Vagina (tissue), 2 donors: ENCODE measurements around the gene DACH1. TPM values are rescaled to one million over a fixed set of nuclear protein-coding genes. Genes with fewer than 3 reads are reported as not detected.

Source experiments
- DNase-seq, 2 donors: peaks; one replicate each; pipeline ENCODE4 v3.0.0-alpha.2; 2017; ENCODE audit errors: extremely low spot score in 2 of 2
- H3K27ac ChIP-seq: fragments of 200-600 bp; sonication (generic); one replicate; pipeline ENCODE4 v1.5.1; 2019
- H3K27me3 ChIP-seq: fragments of 200-600 bp; sonication (generic); one replicate; pipeline ENCODE4 v1.5.1; 2019
- H3K36me3 ChIP-seq, 2 donors: fragments of 200-600 bp; sonication (generic); one replicate each; pipeline ENCODE4 v1.5.1; 2017 to 2019
- H3K4me1 ChIP-seq: fragments of 200-600 bp; sonication (generic); one replicate; pipeline ENCODE4 v1.5.1; 2019
- H3K4me3 ChIP-seq, 2 donors: fragments of 200-600 bp; sonication (generic); 1 replicate in 1 of 2; 2 replicates in 1 of 2; pipeline ENCODE4 v1.5.1; 2016 to 2019
- H3K9me3 ChIP-seq: fragments of 200-600 bp; sonication (generic); one replicate; pipeline ENCODE4 v1.5.1; 2019
- POLR2A ChIP-seq, 2 donors: fragments of 450-650 bp; IDR thresholded peaks; one replicate each; pipeline ENCODE4 v1.6.1; 2017; ENCODE audit warnings: antibody characterized with exemption in 2 of 2, mild to moderate bottlenecking in 2 of 2, moderate library complexity in 2 of 2
- POLR2AphosphoS5 ChIP-seq, 2 donors: sonication (generic); formaldehyde crosslinking; IDR thresholded peaks; one replicate each; pipeline ENCODE4 v1.9.0; 2017; ENCODE audit warnings: antibody characterized with exemption in 2 of 2, mild to moderate bottlenecking in 2 of 2, low read depth in 1 of 2; ENCODE audit not compliant: insufficient read depth in 1 of 2
- intact Hi-C: fragments of 100-400 bp; cut with DNase I; formaldehyde crosslinking; loops from one replicate; pipeline ENCODE4 v1.15.1; 2023
- total RNA-seq: library from RNA; depleted of rRNA; stranded (reverse); fragments of >200 nt; gene quantifications from one replicate; pipeline ENCODE4 v1.2.3, GENCODE V29; 2016
- TF ChIP-seq, protein P1 (sequence below), 3 experiments: fragments of 450-650 bp in 2 of 3; fragments of 200-600 bp in 1 of 3; sonication (generic) in 1 of 3; IDR thresholded peaks; one replicate each; pipeline ENCODE4 v1.5.1; 2017 to 2019; ENCODE audit warnings: antibody characterized with exemption in 3 of 3, mild to moderate bottlenecking in 2 of 3, moderate library complexity in 2 of 3

DACH1 gene
- total RNA-seq, 1 donor from 2014 or later, result 7.9 TPM

DNA sequence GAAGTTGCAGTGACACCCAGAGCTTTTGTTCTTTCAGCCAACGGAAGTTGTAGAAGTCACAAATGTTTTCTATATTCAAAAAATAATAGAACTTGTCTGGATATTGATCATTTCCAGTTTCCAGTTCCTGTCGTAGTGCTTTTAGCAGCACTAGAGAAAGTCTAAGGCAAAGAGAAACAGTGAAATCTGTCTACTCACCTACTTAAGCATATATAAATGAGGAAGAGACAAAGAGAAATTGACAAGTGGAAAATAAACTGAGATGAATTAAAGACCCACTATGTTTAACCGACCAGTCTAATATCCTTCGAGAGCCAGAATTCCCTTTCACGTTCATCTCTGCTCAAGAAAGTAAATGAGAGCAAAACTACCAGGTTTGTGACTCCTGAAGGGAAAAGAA, 36.7 kb downstream of the DACH1 start:
- no peak for DNase-seq
- TF ChIP-seq POLR2AphosphoS5 (IDR thresholded peaks at IDR 0.05; ENCODE audit: insufficient read depth in 1 of 2, low read depth in 1 of 2) (no peak), POLR2A (IDR thresholded peaks at IDR 0.05) (no peak)
- TF ChIP-seq, protein P1, sequence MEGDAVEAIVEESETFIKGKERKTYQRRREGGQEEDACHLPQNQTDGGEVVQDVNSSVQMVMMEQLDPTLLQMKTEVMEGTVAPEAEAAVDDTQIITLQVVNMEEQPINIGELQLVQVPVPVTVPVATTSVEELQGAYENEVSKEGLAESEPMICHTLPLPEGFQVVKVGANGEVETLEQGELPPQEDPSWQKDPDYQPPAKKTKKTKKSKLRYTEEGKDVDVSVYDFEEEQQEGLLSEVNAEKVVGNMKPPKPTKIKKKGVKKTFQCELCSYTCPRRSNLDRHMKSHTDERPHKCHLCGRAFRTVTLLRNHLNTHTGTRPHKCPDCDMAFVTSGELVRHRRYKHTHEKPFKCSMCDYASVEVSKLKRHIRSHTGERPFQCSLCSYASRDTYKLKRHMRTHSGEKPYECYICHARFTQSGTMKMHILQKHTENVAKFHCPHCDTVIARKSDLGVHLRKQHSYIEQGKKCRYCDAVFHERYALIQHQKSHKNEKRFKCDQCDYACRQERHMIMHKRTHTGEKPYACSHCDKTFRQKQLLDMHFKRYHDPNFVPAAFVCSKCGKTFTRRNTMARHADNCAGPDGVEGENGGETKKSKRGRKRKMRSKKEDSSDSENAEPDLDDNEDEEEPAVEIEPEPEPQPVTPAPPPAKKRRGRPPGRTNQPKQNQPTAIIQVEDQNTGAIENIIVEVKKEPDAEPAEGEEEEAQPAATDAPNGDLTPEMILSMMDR (IDR thresholded peaks at IDR 0.05), result no peak
- intact Hi-C loops, result no loop called here

DNA sequence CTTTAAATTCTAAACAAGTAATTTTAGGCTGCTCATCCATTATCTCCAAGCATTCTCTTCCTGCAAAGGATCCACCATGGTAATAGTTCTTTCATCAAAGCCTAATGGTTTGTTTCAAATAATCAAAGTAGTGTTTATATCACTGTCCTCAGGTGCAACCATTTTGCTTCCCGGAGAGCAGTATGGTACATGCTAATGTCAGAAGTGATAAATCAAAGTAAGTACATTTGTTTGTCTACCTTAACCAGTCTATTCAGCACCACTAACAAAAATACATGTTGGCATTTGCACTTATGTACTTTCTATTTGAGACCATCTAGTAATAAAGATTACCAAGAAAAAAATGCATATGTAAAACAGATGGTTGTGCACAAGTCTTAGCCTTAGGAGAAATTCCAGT, 37.5 kb downstream of the DACH1 start:
- TF ChIP-seq POLR2AphosphoS5 (IDR thresholded peaks at IDR 0.05; ENCODE audit: insufficient read depth in 1 of 2, low read depth in 1 of 2) (no peak), POLR2A (IDR thresholded peaks at IDR 0.05) (no peak)
- TF ChIP-seq, protein P1 (IDR thresholded peaks at IDR 0.05), result no peak
- H3K4me3 ChIP-seq, result no peak overlapping the region
- H3K27ac ChIP-seq, result no peak overlapping the region
- DNase-seq, result no peak
- no peaks in the 10 kb centered on the region for H3K9me3 ChIP-seq
- no peaks in the 10 kb centered on the region for H3K36me3 ChIP-seq
- intact Hi-C loops, result no loop called here
- peaks cover 7% of the 10 kb centered on the region for H3K4me1 ChIP-seq
- no peaks in the 10 kb centered on the region for H3K27me3 ChIP-seq

More for the DNA sequence above, 36.7 kb downstream of the DACH1 start:
- no peak overlapping the region for H3K4me3 ChIP-seq
- H3K27me3 ChIP-seq, result no peaks in the 10 kb centered on the region
- H3K9me3 ChIP-seq, result no peaks in the 10 kb centered on the region
- no peak overlapping the region for H3K27ac ChIP-seq
- H3K4me1 ChIP-seq, result peaks cover 13% of the 10 kb centered on the region
- no peaks in the 10 kb centered on the region for H3K36me3 ChIP-seq

DNA sequence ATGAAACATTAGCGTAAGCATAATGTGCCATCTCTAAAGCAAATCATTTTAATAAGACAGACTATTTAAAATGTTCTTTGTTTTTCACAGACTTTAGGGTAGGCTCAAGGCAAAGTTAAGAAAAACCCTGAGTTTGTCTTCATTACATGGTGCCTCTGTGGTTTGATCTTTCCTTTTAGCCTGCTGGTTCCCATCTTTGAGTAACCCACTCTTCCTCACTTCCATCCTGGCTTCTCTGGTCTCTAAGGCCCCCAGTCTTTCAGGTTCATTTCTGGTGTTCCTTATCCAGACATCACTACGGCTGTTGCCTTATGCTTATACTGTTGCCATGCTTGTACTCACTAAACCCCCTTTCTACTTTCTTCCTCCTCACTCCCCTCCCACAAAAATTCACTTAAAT, 38.4 kb downstream of the DACH1 start:
- TF ChIP-seq POLR2A (IDR thresholded peaks at IDR 0.05) (no peak), POLR2AphosphoS5 (IDR thresholded peaks at IDR 0.05; ENCODE audit: insufficient read depth in 1 of 2, low read depth in 1 of 2) (no peak)
- TF ChIP-seq, protein P1 (IDR thresholded peaks at IDR 0.05), result no peak
- Histone ChIP-seq H3K9me3 (no peaks in the 10 kb centered on the region), H3K4me3 (no peak overlapping the region), H3K36me3 (no peaks in the 10 kb centered on the region), H3K27ac (no peak overlapping the region), H3K27me3 (no peaks in the 10 kb centered on the region), H3K4me1 (peaks cover 7% of the 10 kb centered on the region)
- intact Hi-C loops, result no loop called here
- DNase-seq, result no peak

DNA sequence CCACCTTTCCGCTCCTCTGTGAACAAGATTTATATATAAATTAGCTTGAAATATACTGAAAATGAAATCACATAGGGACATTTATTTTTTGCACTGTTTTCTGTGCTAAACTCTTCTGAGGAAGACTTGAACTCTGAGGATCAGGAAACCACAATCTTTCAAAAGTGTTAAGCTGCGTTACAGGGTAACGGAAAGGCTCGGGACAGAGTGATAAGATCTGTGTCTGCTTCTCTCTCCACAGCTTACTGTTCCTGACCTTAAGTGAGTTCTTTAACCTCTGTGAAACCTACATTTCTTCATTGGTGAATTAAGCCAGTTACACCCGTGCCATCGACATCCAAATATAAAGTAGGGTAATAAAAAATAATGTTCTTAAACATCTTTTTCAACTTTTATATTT, 38.9 kb downstream of the DACH1 start:
- Histone ChIP-seq H3K4me1 (peaks cover 7% of the 10 kb centered on the region), H3K36me3 (no peaks in the 10 kb centered on the region), H3K9me3 (no peaks in the 10 kb centered on the region), H3K4me3 (no peak overlapping the region), H3K27me3 (no peaks in the 10 kb centered on the region), H3K27ac (no peak overlapping the region)
- TF ChIP-seq POLR2AphosphoS5 (IDR thresholded peaks at IDR 0.05; ENCODE audit: insufficient read depth in 1 of 2, low read depth in 1 of 2), result no peak
- no peak for TF ChIP-seq POLR2A (IDR thresholded peaks at IDR 0.05)
- TF ChIP-seq, protein P1 (IDR thresholded peaks at IDR 0.05), result no peak
- intact Hi-C loops, result no loop called here
- no peak for DNase-seq

DNA sequence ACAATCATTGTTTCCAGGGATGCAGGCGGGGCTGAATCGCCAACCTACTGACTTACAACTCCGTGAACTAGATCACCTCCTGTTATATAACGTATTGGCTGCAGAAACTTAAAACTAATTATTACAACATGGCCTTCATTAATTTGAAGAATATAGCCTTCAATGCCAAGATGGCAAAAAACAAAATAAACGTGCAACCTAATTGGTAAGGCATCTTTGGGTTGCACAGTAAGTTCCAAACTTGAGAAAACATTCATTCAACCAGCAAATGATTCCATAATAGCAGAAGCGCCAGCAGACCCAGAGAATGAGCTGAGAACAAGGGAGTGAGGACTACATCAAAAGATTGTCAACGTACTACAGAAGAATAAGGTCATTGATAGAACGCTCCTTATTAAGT, 39.8 kb downstream of the DACH1 start:
- intact Hi-C loops, result no loop called here
- Histone ChIP-seq H3K4me3 (no peak overlapping the region), H3K36me3 (no peaks in the 10 kb centered on the region), H3K27ac (no peak overlapping the region), H3K27me3 (no peaks in the 10 kb centered on the region), H3K4me1 (peaks cover 7% of the 10 kb centered on the region), H3K9me3 (no peaks in the 10 kb centered on the region)
- DNase-seq, result no peak
- TF ChIP-seq POLR2AphosphoS5 (IDR thresholded peaks at IDR 0.05; ENCODE audit: insufficient read depth in 1 of 2, low read depth in 1 of 2) (no peak), POLR2A (IDR thresholded peaks at IDR 0.05) (no peak)
- TF ChIP-seq, protein P1 (IDR thresholded peaks at IDR 0.05), result no peak
